Measurements from ENCODE around the gene ACSM4.
"Not testable (repeated sequence)": the region's sequence is repeated elsewhere in the genome, so short reads cannot be mapped to it uniquely, and the experiment has no call there.

The ACSM4 gene

DNA sequence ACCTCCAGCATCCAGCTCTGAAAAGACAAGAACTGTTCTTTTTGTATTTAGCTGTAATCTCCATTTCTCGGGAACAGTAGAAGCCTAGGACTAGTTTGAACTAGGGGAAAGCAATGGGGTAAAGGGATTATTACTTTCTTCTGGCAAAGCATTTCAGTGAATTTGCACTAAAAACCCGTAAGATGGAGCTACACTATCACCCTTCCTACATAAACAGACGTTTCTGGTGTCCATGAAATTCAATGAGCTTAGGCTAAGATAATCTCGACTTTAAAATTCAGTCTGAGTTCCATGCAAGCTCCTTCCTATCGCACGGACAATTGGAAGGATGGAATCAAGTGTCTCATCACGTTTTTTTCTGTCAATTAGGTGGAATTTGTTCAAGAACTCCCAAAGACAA is 24.0 kb downstream of the ACSM4 start:
- Histone ChIP-seq H3K4me1 (ENCODE audit: control insufficient read depth, insufficient read depth, low read length) (no peaks in the 10 kb centered on the region), H3K36me3 (ENCODE audit: control insufficient read depth, insufficient read depth, low read length) (no peaks in the 10 kb centered on the region), H3K27ac (ENCODE audit: low read depth, low read length) (no peak overlapping the region), H3K9me3 (ENCODE audit: control insufficient read depth, insufficient read depth, low read length) (peaks cover 21% of the 10 kb centered on the region), H3K9ac (ENCODE audit: low read depth, low read length) (no peak overlapping the region), H3K27me3 (ENCODE audit: control insufficient read depth, insufficient read depth, low read length) (no peaks in the 10 kb centered on the region), H3K4me3 (ENCODE audit: low read depth, low read length) (no peak overlapping the region)

DNA sequence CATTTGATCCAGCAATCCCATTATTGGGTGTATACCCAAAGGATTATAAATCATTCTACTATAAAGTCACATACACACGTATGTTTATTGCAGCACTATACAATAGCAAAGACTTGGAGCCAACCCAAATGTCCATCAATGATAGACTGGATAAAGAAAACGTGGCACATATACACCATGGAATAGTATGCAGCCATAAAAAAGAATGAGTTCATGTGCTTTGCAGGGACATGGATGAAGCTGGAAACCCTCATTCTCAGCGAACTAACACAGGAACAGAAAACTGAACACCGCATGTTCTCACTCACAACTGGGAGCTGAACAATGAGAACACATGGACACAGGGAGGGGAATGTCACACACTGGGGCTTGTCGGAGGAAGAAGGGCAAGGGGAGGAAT is 33.9 kb downstream of the ACSM4 start:
- H3K36me3 ChIP-seq (ENCODE audit: control insufficient read depth, insufficient read depth, low read length); H3K4me1 ChIP-seq (ENCODE audit: control insufficient read depth, insufficient read depth, low read length); H3K27me3 ChIP-seq (ENCODE audit: control insufficient read depth, insufficient read depth, low read length); H3K9me3 ChIP-seq (ENCODE audit: control insufficient read depth, insufficient read depth, low read length); H3K4me3 ChIP-seq (ENCODE audit: low read depth, low read length); H3K27ac ChIP-seq (ENCODE audit: low read depth, low read length); H3K9ac ChIP-seq (ENCODE audit: low read depth, low read length): not testable (repeated sequence)

DNA sequence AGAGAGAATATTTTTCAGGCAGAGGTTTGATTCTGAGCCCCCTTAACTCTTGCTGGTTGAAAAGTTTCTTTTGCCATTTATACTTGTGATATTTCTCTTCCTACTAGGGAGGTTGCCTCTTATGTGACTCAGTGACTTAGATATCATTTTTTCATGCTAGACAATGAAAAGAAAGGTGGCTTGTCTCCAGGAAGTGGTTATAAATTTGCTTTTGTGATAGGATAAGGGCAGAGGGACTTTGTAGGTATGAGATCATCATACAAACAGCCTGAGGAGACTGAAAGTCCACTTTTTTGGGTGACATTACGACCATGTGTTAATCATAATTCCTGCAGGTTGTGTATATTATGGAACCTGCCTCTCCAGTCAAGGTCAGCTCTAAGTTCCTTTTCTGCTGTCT is 35.8 kb downstream of the ACSM4 start:
- Histone ChIP-seq H3K27ac (ENCODE audit: low read depth, low read length) (no peak overlapping the region), H3K4me3 (ENCODE audit: low read depth, low read length) (no peak overlapping the region), H3K36me3 (ENCODE audit: control insufficient read depth, insufficient read depth, low read length) (no peaks in the 10 kb centered on the region), H3K27me3 (ENCODE audit: control insufficient read depth, insufficient read depth, low read length) (no peaks in the 10 kb centered on the region), H3K4me1 (ENCODE audit: control insufficient read depth, insufficient read depth, low read length) (no peaks in the 10 kb centered on the region), H3K9ac (ENCODE audit: low read depth, low read length) (no peak overlapping the region), H3K9me3 (ENCODE audit: control insufficient read depth, insufficient read depth, low read length) (peaks cover 23% of the 10 kb centered on the region)

GRCh38 chr12:7344833-7345606 is 41.1 kb downstream of the ACSM4 start:
- H3K9ac ChIP-seq (ENCODE audit: low read depth, low read length), result no peak overlapping the region
- no peaks in the 10 kb centered on the region for H3K36me3 ChIP-seq (ENCODE audit: control insufficient read depth, insufficient read depth, low read length)
- H3K4me1 ChIP-seq (ENCODE audit: control insufficient read depth, insufficient read depth, low read length), result no peaks in the 10 kb centered on the region
- no peaks in the 10 kb centered on the region for H3K27me3 ChIP-seq (ENCODE audit: control insufficient read depth, insufficient read depth, low read length)
- no peak overlapping the region for H3K4me3 ChIP-seq (ENCODE audit: low read depth, low read length)
- H3K9me3 ChIP-seq (ENCODE audit: control insufficient read depth, insufficient read depth, low read length), result peaks cover 36% of the 10 kb centered on the region
- H3K27ac ChIP-seq (ENCODE audit: low read depth, low read length), result no peak overlapping the region

- Histone ChIP-seq H3K4me1 (ENCODE audit: control insufficient read depth, insufficient read depth, low read length) (no peaks in the 10 kb centered on the region), H3K9ac (ENCODE audit: low read depth, low read length) (no peak overlapping the region), H3K36me3 (ENCODE audit: control insufficient read depth, insufficient read depth, low read length) (no peaks in the 10 kb centered on the region), H3K27me3 (ENCODE audit: control insufficient read depth, insufficient read depth, low read length) (no peaks in the 10 kb centered on the region), H3K27ac (ENCODE audit: low read depth, low read length) (no peak overlapping the region), H3K4me3 (ENCODE audit: low read depth, low read length) (no peak overlapping the region), H3K9me3 (ENCODE audit: control insufficient read depth, insufficient read depth, low read length) (peaks cover 29% of the 10 kb centered on the region)
These were observed 42.8 kb downstream of the ACSM4 start for GRCh38 chr12:7346551-7347225.

DNA sequence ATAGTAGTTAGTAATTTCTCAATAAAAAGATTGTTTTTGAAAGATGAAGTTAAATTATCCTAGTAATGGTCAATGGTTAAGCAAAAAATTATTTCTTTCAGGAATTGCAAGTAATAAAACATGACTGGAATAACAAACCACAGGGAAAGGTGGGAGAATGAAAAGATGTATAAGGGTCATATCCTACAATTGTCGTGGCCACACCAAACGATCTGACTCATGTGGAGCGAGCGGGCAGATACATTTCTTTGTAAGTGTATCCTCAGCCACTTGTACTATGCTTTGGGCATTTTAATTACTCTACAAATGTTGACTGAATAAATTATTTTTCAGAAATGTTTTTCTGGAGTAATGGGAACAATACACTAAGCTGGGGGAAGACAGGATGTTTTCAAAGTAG is 45.5 kb downstream of the ACSM4 start:
- Histone ChIP-seq H3K27me3 (ENCODE audit: control insufficient read depth, insufficient read depth, low read length) (no peaks in the 10 kb centered on the region), H3K4me3 (ENCODE audit: low read depth, low read length) (no peak overlapping the region), H3K27ac (ENCODE audit: low read depth, low read length) (no peak overlapping the region), H3K4me1 (ENCODE audit: control insufficient read depth, insufficient read depth, low read length) (no peaks in the 10 kb centered on the region), H3K36me3 (ENCODE audit: control insufficient read depth, insufficient read depth, low read length) (no peaks in the 10 kb centered on the region), H3K9ac (ENCODE audit: low read depth, low read length) (no peak overlapping the region), H3K9me3 (ENCODE audit: control insufficient read depth, insufficient read depth, low read length) (peaks cover 16% of the 10 kb centered on the region)

GRCh38 chr12:7351177-7351576 is 47.3 kb downstream of the ACSM4 start:
- H3K27ac ChIP-seq (ENCODE audit: low read depth, low read length), result no peak overlapping the region

GRCh38 chr12:7352661-7353060 is 48.8 kb downstream of the ACSM4 start:
- no peaks in the 10 kb centered on the region for H3K9me3 ChIP-seq (ENCODE audit: control insufficient read depth, insufficient read depth, low read length)
- H3K27ac ChIP-seq (ENCODE audit: low read depth, low read length), result no peak overlapping the region
- no peak overlapping the region for H3K4me3 ChIP-seq (ENCODE audit: low read depth, low read length)
- no peaks in the 10 kb centered on the region for H3K36me3 ChIP-seq (ENCODE audit: control insufficient read depth, insufficient read depth, low read length)
- no peak overlapping the region for H3K9ac ChIP-seq (ENCODE audit: low read depth, low read length)
- no peaks in the 10 kb centered on the region for H3K27me3 ChIP-seq (ENCODE audit: control insufficient read depth, insufficient read depth, low read length)
- no peaks in the 10 kb centered on the region for H3K4me1 ChIP-seq (ENCODE audit: control insufficient read depth, insufficient read depth, low read length)

More at GRCh38 chr12:7351177-7351576, 47.3 kb downstream of the ACSM4 start:
- no peaks in the 10 kb centered on the region for H3K36me3 ChIP-seq (ENCODE audit: control insufficient read depth, insufficient read depth, low read length)
- H3K9ac ChIP-seq (ENCODE audit: low read depth, low read length), result no peak overlapping the region
- no peaks in the 10 kb centered on the region for H3K27me3 ChIP-seq (ENCODE audit: control insufficient read depth, insufficient read depth, low read length)
- no peak overlapping the region for H3K4me3 ChIP-seq (ENCODE audit: low read depth, low read length)
- no peaks in the 10 kb centered on the region for H3K4me1 ChIP-seq (ENCODE audit: control insufficient read depth, insufficient read depth, low read length)
- no peaks in the 10 kb centered on the region for H3K9me3 ChIP-seq (ENCODE audit: control insufficient read depth, insufficient read depth, low read length)

GRCh38 chr12:7354529-7354928 is 50.7 kb downstream of the ACSM4 start:
- H3K4me3 ChIP-seq (ENCODE audit: low read depth, low read length), result no peak overlapping the region
- H3K9me3 ChIP-seq (ENCODE audit: control insufficient read depth, insufficient read depth, low read length), result no peaks in the 10 kb centered on the region
- no peak overlapping the region for H3K27ac ChIP-seq (ENCODE audit: low read depth, low read length)
- H3K9ac ChIP-seq (ENCODE audit: low read depth, low read length), result no peak overlapping the region
- H3K4me1 ChIP-seq (ENCODE audit: control insufficient read depth, insufficient read depth, low read length), result no peaks in the 10 kb centered on the region
- H3K36me3 ChIP-seq (ENCODE audit: control insufficient read depth, insufficient read depth, low read length), result no peaks in the 10 kb centered on the region
- H3K27me3 ChIP-seq (ENCODE audit: control insufficient read depth, insufficient read depth, low read length), result no peaks in the 10 kb centered on the region

GRCh38 chr12:7361265-7361664 is 57.4 kb downstream of the ACSM4 start:
- H3K27ac ChIP-seq (ENCODE audit: low read depth, low read length), result no peak overlapping the region
- no peak overlapping the region for H3K4me3 ChIP-seq (ENCODE audit: low read depth, low read length)
- no peaks in the 10 kb centered on the region for H3K36me3 ChIP-seq (ENCODE audit: control insufficient read depth, insufficient read depth, low read length)
- H3K9me3 ChIP-seq (ENCODE audit: control insufficient read depth, insufficient read depth, low read length), result peaks cover 3% of the 10 kb centered on the region; the same call in 1 of the 2 replicates
- H3K9ac ChIP-seq (ENCODE audit: low read depth, low read length), result no peak overlapping the region
- no peaks in the 10 kb centered on the region for H3K4me1 ChIP-seq (ENCODE audit: control insufficient read depth, insufficient read depth, low read length)
- no peaks in the 10 kb centered on the region for H3K27me3 ChIP-seq (ENCODE audit: control insufficient read depth, insufficient read depth, low read length)

DNA sequence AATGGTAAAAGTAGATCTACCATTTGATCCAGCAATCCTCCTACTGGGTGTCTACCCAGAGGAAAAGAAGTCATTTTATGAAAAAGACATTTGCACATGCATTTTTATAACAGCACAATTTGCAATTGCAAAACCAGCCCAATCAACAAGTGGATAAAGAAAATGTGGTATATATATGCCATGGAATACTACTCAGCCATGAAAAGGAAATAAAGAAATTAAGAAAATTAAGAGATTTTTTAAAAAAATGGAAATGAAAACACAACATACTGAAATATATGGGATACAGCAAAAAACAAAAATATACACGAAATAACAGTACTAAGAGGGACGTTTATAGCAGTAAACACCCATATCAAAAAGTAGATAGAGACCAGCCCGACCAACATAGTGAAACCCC is 58.9 kb downstream of the ACSM4 start:
- no peak overlapping the region for H3K9ac ChIP-seq (ENCODE audit: low read depth, low read length)
- no peak overlapping the region for H3K27ac ChIP-seq (ENCODE audit: low read depth, low read length)
- peaks cover 3% of the 10 kb centered on the region; the same call in 1 of the 2 replicates for H3K9me3 ChIP-seq (ENCODE audit: control insufficient read depth, insufficient read depth, low read length)
- H3K27me3 ChIP-seq (ENCODE audit: control insufficient read depth, insufficient read depth, low read length), result no peaks in the 10 kb centered on the region
- H3K4me3 ChIP-seq (ENCODE audit: low read depth, low read length), result no peak overlapping the region
- no peaks in the 10 kb centered on the region for H3K4me1 ChIP-seq (ENCODE audit: control insufficient read depth, insufficient read depth, low read length)
- no peaks in the 10 kb centered on the region for H3K36me3 ChIP-seq (ENCODE audit: control insufficient read depth, insufficient read depth, low read length)

Data from HUES48 (cell line).